ELF-1 (cell line): ENCODE measurements around the gene ANO2.

ENCODE experiments used
- DNase-seq: peaks from one replicate; pipeline ENCODE4 v3.0.0-alpha.2; 2016; ENCODE audit warnings: low read depth, low spot score

The ANO2 gene

GRCh38 chr12:5627053-5627630 is 317.9 kb downstream of the ANO2 start:
- no peak for DNase-seq

- DNase-seq: no peak
Measured at GRCh38 chr12:5626151-5626550, 318.9 kb downstream of the ANO2 start.

- DNase-seq: no peak
Measured at GRCh38 chr12:5624486-5625272, 320.4 kb downstream of the ANO2 start.

GRCh38 chr12:5623411-5623810 is 321.6 kb downstream of the ANO2 start:
- DNase-seq: no peak

- no peak for DNase-seq
Measured at GRCh38 chr12:5622280-5622679, 322.8 kb downstream of the ANO2 start.

GRCh38 chr12:5621329-5621728 is 323.7 kb downstream of the ANO2 start:
- no peak for DNase-seq

GRCh38 chr12:5620896-5621295 is 324.2 kb downstream of the ANO2 start:
- no peak for DNase-seq

- DNase-seq: no peak
Measured at GRCh38 chr12:5619628-5620027, 325.4 kb downstream of the ANO2 start.

GRCh38 chr12:5616854-5617253 is 328.2 kb downstream of the ANO2 start:
- DNase-seq: no peak

GRCh38 chr12:5615760-5616159 is 329.3 kb downstream of the ANO2 start:
- DNase-seq: no peak

- DNase-seq: no peak
Measured at GRCh38 chr12:5614256-5614655, 330.8 kb downstream of the ANO2 start.

GRCh38 chr12:5612556-5613410 is 332.3 kb downstream of the ANO2 start:
- DNase-seq: no peak

GRCh38 chr12:5611162-5611561 is 333.9 kb downstream of the ANO2 start:
- no peak for DNase-seq

GRCh38 chr12:5599378-5599777 is 345.7 kb downstream of the ANO2 start:
- DNase-seq: no peak

GRCh38 chr12:5593998-5594397 is 351.1 kb downstream of the ANO2 start:
- DNase-seq: no peak

GRCh38 chr12:5593086-5593485 is 352.0 kb downstream of the ANO2 start:
- DNase-seq: peak; percentile 28

- DNase-seq: no peak
Measured at GRCh38 chr12:5592310-5592709, 352.7 kb downstream of the ANO2 start.

- peak; percentile 64 for DNase-seq
Measured at GRCh38 chr12:5590316-5590715, 354.7 kb downstream of the ANO2 start.

GRCh38 chr12:5589054-5589453 is 356.0 kb downstream of the ANO2 start:
- no peak for DNase-seq

- no peak for DNase-seq
Measured at GRCh38 chr12:5588591-5588990, 356.5 kb downstream of the ANO2 start.

GRCh38 chr12:5588176-5588575 is 356.9 kb downstream of the ANO2 start:
- no peak for DNase-seq

GRCh38 chr12:5587711-5588121 is 357.3 kb downstream of the ANO2 start:
- DNase-seq: peak; percentile 71
